ENCODE measurements around the gene PAQR9.

The PAQR9 gene

GRCh38 chr3:142963516-142964448, at the start of gene PAQR9:
PAQR9 (minus strand) TSS chr3:142963674; CDS start chr3:142963336, 338 bp downstream.
- TF ChIP-seq CTCF (IDR thresholded peaks at IDR 0.05; ENCODE audit: low read length, missing control alignments) = no peak
- H3K4me3 ChIP-seq (replicated peaks; ENCODE audit: low read depth, low read length) = peak within 1 kb of the TSS; percentile 47

GRCh38 chr3:143011705-143012104, 48.2 kb upstream of the PAQR9 start:
- no peak for TF ChIP-seq CTCF (IDR thresholded peaks at IDR 0.05; ENCODE audit: low read length, missing control alignments)
- H3K4me3 ChIP-seq (replicated peaks; ENCODE audit: low read depth, low read length) = no peak overlapping the region
- no peak for DNase-seq (ENCODE audit: low read depth)

More at GRCh38 chr3:142963516-142964448, at the start of gene PAQR9:
- peak; percentile 14 for DNase-seq (ENCODE audit: low read depth)

GRCh38 chr3:143010024-143010423, 46.5 kb upstream of the PAQR9 start:
- H3K4me3 ChIP-seq (replicated peaks; ENCODE audit: low read depth, low read length) = no peak overlapping the region
- DNase-seq (ENCODE audit: low read depth) = no peak
- TF ChIP-seq CTCF (IDR thresholded peaks at IDR 0.05; ENCODE audit: low read length, missing control alignments) = no peak

GRCh38 chr3:143004823-143005222, 41.3 kb upstream of the PAQR9 start:
- no peak overlapping the region for H3K4me3 ChIP-seq (replicated peaks; ENCODE audit: low read depth, low read length)
- no peak for DNase-seq (ENCODE audit: low read depth)
- no peak for TF ChIP-seq CTCF (IDR thresholded peaks at IDR 0.05; ENCODE audit: low read length, missing control alignments)

GRCh38 chr3:143002727-143003126, 39.3 kb upstream of the PAQR9 start:
- peak overlapping the region; percentile 96 for H3K4me3 ChIP-seq (replicated peaks; ENCODE audit: low read depth, low read length)
- no peak for TF ChIP-seq CTCF (IDR thresholded peaks at IDR 0.05; ENCODE audit: low read length, missing control alignments)

GRCh38 chr3:143002083-143002712, 38.7 kb upstream of the PAQR9 start:
- DNase-seq (ENCODE audit: low read depth) = peak; percentile 35
- H3K4me3 ChIP-seq (replicated peaks; ENCODE audit: low read depth, low read length) = peak overlapping the region; percentile 96
- no peak for TF ChIP-seq CTCF (IDR thresholded peaks at IDR 0.05; ENCODE audit: low read length, missing control alignments)

More at GRCh38 chr3:143002727-143003126, 39.3 kb upstream of the PAQR9 start:
- no peak for DNase-seq (ENCODE audit: low read depth)
